ENCODE data around the gene APEH. TPM values are rescaled to one million over a fixed set of nuclear protein-coding genes. Genes with fewer than 3 reads are reported as not detected.

Gene APEH
- total and polyA plus RNA-seq, 4 experiments from 2014 or later = 100 to 140 (median 133) TPM

DNA sequence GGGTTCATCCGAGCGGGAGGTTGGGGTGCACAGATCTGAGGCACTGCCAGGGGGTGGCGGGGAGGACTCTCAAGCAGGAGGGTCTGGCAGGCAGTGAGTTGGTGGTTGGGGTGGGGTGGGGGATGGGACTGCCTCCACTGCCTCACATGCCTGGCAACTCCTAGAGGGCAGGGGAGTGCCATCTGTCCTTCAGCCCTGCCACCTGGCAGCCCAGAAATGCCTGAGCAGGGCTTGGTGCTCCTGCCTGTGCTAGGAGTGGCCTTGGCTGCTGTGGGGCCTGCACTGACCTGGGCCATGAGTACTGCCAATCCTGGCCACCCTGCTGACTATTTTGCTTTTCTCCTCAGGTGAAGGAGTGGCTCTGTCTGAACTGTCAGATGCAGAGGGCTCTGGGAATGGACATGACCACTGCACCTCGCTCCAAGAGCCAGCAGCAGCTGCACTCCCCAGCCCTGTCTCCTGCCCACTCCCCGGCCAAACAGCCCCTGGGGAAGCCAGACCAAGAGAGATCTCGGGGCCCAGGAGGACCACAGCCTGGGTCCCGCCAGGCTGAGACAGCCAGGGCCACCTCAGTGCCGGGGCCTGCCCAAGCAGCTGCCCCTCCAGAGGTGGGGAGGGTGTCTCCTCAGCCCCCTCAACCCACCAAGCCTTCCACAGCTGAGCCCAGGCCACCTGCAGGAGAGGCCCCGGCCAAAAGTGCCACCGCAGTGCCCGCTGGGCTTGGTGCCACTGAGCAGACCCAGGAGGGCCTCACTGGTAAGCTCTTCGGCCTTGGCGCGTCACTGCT is 32.0 kb upstream of the APEH start:
- Histone ChIP-seq H3K27me3 (ENCODE audit: insufficient read depth, low read length) (no peaks in the 10 kb centered on the region), H3K9me3 (ENCODE audit: control insufficient read depth in 1 of 2, low read length in 2 of 2) (no peaks in the 10 kb centered on the region), H3K4me1 (ENCODE audit: insufficient read depth, low read length) (no peaks in the 10 kb centered on the region), H3K4me3 (ENCODE audit: low read length in 2 of 2) (no peak overlapping the region), H3K36me3 (ENCODE audit: insufficient read depth, low read length) (no peaks in the 10 kb centered on the region), H3K27ac (ENCODE audit: low read depth, low read length) (no peak overlapping the region)
- H3K4me1 Mint-ChIP-seq = no peaks in the 10 kb centered on the region
- no peaks in the 10 kb centered on the region for H3K9me3 Mint-ChIP-seq
- intact Hi-C loops (cut with micrococcal nuclease) = no loop called here
- H3K4me3 Mint-ChIP-seq = no peak overlapping the region
- no peaks in the 10 kb centered on the region for H3K27me3 Mint-ChIP-seq
- no peak overlapping the region for H3K27ac Mint-ChIP-seq
- no peaks in the 10 kb centered on the region for H3K36me3 Mint-ChIP-seq
- ChIA-PET CTCF (ENCODE audit: partially characterized antibody) (no interaction called here), POLR2A (ENCODE audit: partially characterized antibody) (no interaction called here)
- DNase-seq = no peak

DNA sequence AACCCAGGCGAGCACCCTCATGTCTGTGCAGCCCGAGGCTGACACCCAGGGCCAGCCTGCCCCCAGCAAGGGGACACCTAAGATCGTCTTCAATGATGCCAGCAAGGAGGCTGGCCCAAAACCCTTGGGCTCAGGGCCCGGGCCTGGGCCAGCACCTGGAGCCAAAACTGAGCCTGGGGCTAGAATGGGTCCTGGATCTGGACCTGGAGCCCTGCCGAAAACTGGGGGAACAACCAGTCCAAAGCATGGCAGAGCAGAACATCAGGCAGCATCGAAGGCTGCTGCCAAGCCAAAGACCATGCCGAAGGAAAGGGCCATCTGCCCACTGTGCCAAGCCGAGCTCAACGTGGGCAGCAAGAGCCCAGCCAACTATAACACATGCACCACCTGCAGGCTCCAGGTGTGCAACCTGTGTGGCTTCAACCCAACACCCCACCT is 31.4 kb upstream of the APEH start:
- H3K27me3 Mint-ChIP-seq = no peaks in the 10 kb centered on the region
- no peaks in the 10 kb centered on the region for H3K27me3 ChIP-seq (ENCODE audit: insufficient read depth, low read length)
- intact Hi-C loops (cut with micrococcal nuclease) = no loop called here
- no peaks in the 10 kb centered on the region for H3K36me3 ChIP-seq (ENCODE audit: insufficient read depth, low read length)
- CTCF ChIA-PET (ENCODE audit: partially characterized antibody) = no interaction called here
- no peaks in the 10 kb centered on the region for H3K4me1 ChIP-seq (ENCODE audit: insufficient read depth, low read length)
- H3K4me3 Mint-ChIP-seq = no peak overlapping the region
- no peak for DNase-seq
- no peaks in the 10 kb centered on the region for H3K36me3 Mint-ChIP-seq
- no peaks in the 10 kb centered on the region for H3K4me1 Mint-ChIP-seq
- no peak overlapping the region for H3K27ac ChIP-seq (ENCODE audit: low read depth, low read length)
- POLR2A ChIA-PET (ENCODE audit: partially characterized antibody) = no interaction called here
- no peaks in the 10 kb centered on the region for H3K9me3 Mint-ChIP-seq
- H3K9me3 ChIP-seq (ENCODE audit: control insufficient read depth in 1 of 2, low read length in 2 of 2) = no peaks in the 10 kb centered on the region
- H3K4me3 ChIP-seq (ENCODE audit: low read length in 2 of 2) = no peak overlapping the region
- H3K27ac Mint-ChIP-seq = no peak overlapping the region

GRCh38 chr3:49644684-49645083 is 29.5 kb upstream of the APEH start:
- no peaks in the 10 kb centered on the region for H3K4me1 Mint-ChIP-seq
- H3K27ac Mint-ChIP-seq = no peak overlapping the region
- no peaks in the 10 kb centered on the region for H3K9me3 Mint-ChIP-seq
- H3K4me3 Mint-ChIP-seq = no peak overlapping the region
- no peaks in the 10 kb centered on the region for H3K36me3 ChIP-seq (ENCODE audit: insufficient read depth, low read length)
- H3K4me3 ChIP-seq (ENCODE audit: low read length in 2 of 2) = no peak overlapping the region
- H3K27ac ChIP-seq (ENCODE audit: low read depth, low read length) = no peak overlapping the region
- CTCF ChIA-PET (ENCODE audit: partially characterized antibody) = no interaction called here
- H3K36me3 Mint-ChIP-seq = no peaks in the 10 kb centered on the region
- H3K9me3 ChIP-seq (ENCODE audit: control insufficient read depth in 1 of 2, low read length in 2 of 2) = no peaks in the 10 kb centered on the region
- POLR2A ChIA-PET (ENCODE audit: partially characterized antibody) = no interaction called here
- no peak for DNase-seq
- no peaks in the 10 kb centered on the region for H3K27me3 ChIP-seq (ENCODE audit: insufficient read depth, low read length)
- no peaks in the 10 kb centered on the region for H3K4me1 ChIP-seq (ENCODE audit: insufficient read depth, low read length)
- intact Hi-C loops (cut with micrococcal nuclease) = no loop called here
- H3K27me3 Mint-ChIP-seq = no peaks in the 10 kb centered on the region

- CTCF ChIA-PET (ENCODE audit: partially characterized antibody) = no interaction called here
Measured at GRCh38 chr3:49646236-49646635, 27.9 kb upstream of the APEH start.

DNA sequence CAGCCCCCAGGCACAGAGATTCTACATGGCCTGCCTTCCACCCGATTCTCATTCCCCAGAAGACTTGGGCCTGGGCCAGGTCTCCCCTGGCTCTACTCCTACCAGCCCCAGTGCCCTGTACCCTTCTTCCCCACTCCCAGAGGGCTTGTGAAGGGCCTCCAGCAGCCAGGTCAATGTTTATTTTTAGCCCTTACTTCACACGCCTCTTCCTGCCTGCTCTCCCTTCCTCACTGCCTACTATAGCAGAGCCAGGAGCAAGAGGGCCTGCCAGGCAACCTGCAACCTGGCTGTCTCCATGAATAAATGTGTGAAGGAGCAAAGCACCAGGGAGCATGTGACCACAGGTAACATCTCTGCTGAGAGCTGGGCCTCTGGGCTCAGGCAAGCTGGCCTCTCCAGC is 26.4 kb upstream of the APEH start:
- no peaks in the 10 kb centered on the region for H3K4me1 Mint-ChIP-seq
- DNase-seq = no peak
- no peaks in the 10 kb centered on the region for H3K27me3 ChIP-seq (ENCODE audit: insufficient read depth, low read length)
- no peaks in the 10 kb centered on the region for H3K4me1 ChIP-seq (ENCODE audit: insufficient read depth, low read length)
- H3K27ac ChIP-seq (ENCODE audit: low read depth, low read length) = no peak overlapping the region
- H3K27ac Mint-ChIP-seq = no peak overlapping the region
- no peaks in the 10 kb centered on the region for H3K36me3 ChIP-seq (ENCODE audit: insufficient read depth, low read length)
- H3K27me3 Mint-ChIP-seq = no peaks in the 10 kb centered on the region
- CTCF ChIA-PET (ENCODE audit: partially characterized antibody) = interaction anchor here (1.9 kb wide), 1 partner anchor 108 kb away, joined by 4 read pairs; no protein-coding TSS in a partner anchor
- H3K4me3 Mint-ChIP-seq = no peak overlapping the region
- no peaks in the 10 kb centered on the region for H3K9me3 Mint-ChIP-seq
- intact Hi-C loops (cut with micrococcal nuclease) = no loop called here
- H3K4me3 ChIP-seq (ENCODE audit: low read length in 2 of 2) = no peak overlapping the region
- H3K9me3 ChIP-seq (ENCODE audit: control insufficient read depth in 1 of 2, low read length in 2 of 2) = no peaks in the 10 kb centered on the region
- H3K36me3 Mint-ChIP-seq = no peaks in the 10 kb centered on the region
- POLR2A ChIA-PET (ENCODE audit: partially characterized antibody) = no interaction called here

More at GRCh38 chr3:49646236-49646635, 27.9 kb upstream of the APEH start:
- Histone ChIP-seq H3K27me3 (ENCODE audit: insufficient read depth, low read length) (no peaks in the 10 kb centered on the region), H3K4me3 (ENCODE audit: low read length in 2 of 2) (no peak overlapping the region), H3K27ac (ENCODE audit: low read depth, low read length) (no peak overlapping the region), H3K4me1 (ENCODE audit: insufficient read depth, low read length) (no peaks in the 10 kb centered on the region), H3K36me3 (ENCODE audit: insufficient read depth, low read length) (no peaks in the 10 kb centered on the region), H3K9me3 (ENCODE audit: control insufficient read depth in 1 of 2, low read length in 2 of 2) (no peaks in the 10 kb centered on the region)
- H3K27ac Mint-ChIP-seq = no peak overlapping the region
- POLR2A ChIA-PET (ENCODE audit: partially characterized antibody) = no interaction called here
- no peaks in the 10 kb centered on the region for H3K27me3 Mint-ChIP-seq
- H3K4me1 Mint-ChIP-seq = no peaks in the 10 kb centered on the region
- intact Hi-C loops (cut with micrococcal nuclease) = no loop called here
- DNase-seq = no peak
- H3K36me3 Mint-ChIP-seq = no peaks in the 10 kb centered on the region
- no peaks in the 10 kb centered on the region for H3K9me3 Mint-ChIP-seq
- H3K4me3 Mint-ChIP-seq = no peak overlapping the region

GRCh38 chr3:49648354-49649019 is 25.7 kb upstream of the APEH start:
- intact Hi-C loops (cut with micrococcal nuclease) = no loop called here
- DNase-seq = no peak
- no peaks in the 10 kb centered on the region for H3K9me3 ChIP-seq (ENCODE audit: control insufficient read depth in 1 of 2, low read length in 2 of 2)
- Mint-ChIP-seq H3K27ac (no peak overlapping the region), H3K4me1 (no peaks in the 10 kb centered on the region), H3K4me3 (no peak overlapping the region), H3K27me3 (no peaks in the 10 kb centered on the region), H3K9me3 (no peaks in the 10 kb centered on the region), H3K36me3 (no peaks in the 10 kb centered on the region)
- H3K27me3 ChIP-seq (ENCODE audit: insufficient read depth, low read length) = no peaks in the 10 kb centered on the region
- H3K27ac ChIP-seq (ENCODE audit: low read depth, low read length) = no peak overlapping the region
- POLR2A ChIA-PET (ENCODE audit: partially characterized antibody) = no interaction called here
- no peak overlapping the region for H3K4me3 ChIP-seq (ENCODE audit: low read length in 2 of 2)
- CTCF ChIA-PET (ENCODE audit: partially characterized antibody) = interaction anchor here (1.9 kb wide), 1 partner anchor 109 kb away, joined by 4 read pairs; no protein-coding TSS in a partner anchor
- no peaks in the 10 kb centered on the region for H3K36me3 ChIP-seq (ENCODE audit: insufficient read depth, low read length)
- no peaks in the 10 kb centered on the region for H3K4me1 ChIP-seq (ENCODE audit: insufficient read depth, low read length)

DNA sequence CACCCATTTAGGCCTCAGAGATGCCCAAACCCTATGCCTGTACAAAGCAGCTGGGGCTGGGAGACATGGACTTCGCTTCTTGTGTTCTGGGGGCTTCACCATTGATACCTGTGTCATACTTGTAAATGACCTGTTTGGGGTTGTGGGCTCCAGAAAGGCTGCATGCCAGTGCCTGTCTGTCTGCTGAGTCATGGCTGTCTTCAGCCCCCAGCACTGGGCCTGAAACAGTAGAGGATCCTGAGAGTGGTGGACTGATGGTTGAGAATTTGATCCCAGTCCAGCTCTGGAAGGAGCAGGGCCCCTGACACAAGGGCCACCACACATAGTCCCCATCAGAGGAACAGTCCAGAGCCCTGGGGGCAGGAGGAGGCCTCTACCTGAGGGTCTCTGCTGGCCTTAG is 24.6 kb upstream of the APEH start:
- Histone ChIP-seq H3K27ac (ENCODE audit: low read depth, low read length) (no peak overlapping the region), H3K9me3 (ENCODE audit: control insufficient read depth in 1 of 2, low read length in 2 of 2) (no peaks in the 10 kb centered on the region), H3K27me3 (ENCODE audit: insufficient read depth, low read length) (no peaks in the 10 kb centered on the region), H3K36me3 (ENCODE audit: insufficient read depth, low read length) (no peaks in the 10 kb centered on the region), H3K4me3 (ENCODE audit: low read length in 2 of 2) (no peak overlapping the region), H3K4me1 (ENCODE audit: insufficient read depth, low read length) (no peaks in the 10 kb centered on the region)
- intact Hi-C loops (cut with micrococcal nuclease) = no loop called here
- no peak for DNase-seq
- no peak overlapping the region for H3K27ac Mint-ChIP-seq
- no peaks in the 10 kb centered on the region for H3K4me1 Mint-ChIP-seq
- no peaks in the 10 kb centered on the region for H3K9me3 Mint-ChIP-seq
- ChIA-PET CTCF (ENCODE audit: partially characterized antibody) (interaction anchor here (1.9 kb wide), 1 partner anchor 110 kb away, joined by 4 read pairs; no protein-coding TSS in a partner anchor), POLR2A (ENCODE audit: partially characterized antibody) (no interaction called here)
- H3K4me3 Mint-ChIP-seq = no peak overlapping the region
- H3K27me3 Mint-ChIP-seq = no peaks in the 10 kb centered on the region
- no peaks in the 10 kb centered on the region for H3K36me3 Mint-ChIP-seq

Measured in CD4-positive, alpha-beta memory T cell (primary cell).